ENCODE measurements around the gene SMYD3. TPM values are rescaled to one million over a fixed set of nuclear protein-coding genes. Genes with fewer than 3 reads are reported as not detected.
"Not testable (repeated sequence)": the region's sequence is repeated elsewhere in the genome, so short reads cannot be mapped to it uniquely, and the experiment has no call there.

SMYD3 gene
- total RNA-seq, 2 experiments from 2014 or later = 22.6 to 27.0 TPM

DNA sequence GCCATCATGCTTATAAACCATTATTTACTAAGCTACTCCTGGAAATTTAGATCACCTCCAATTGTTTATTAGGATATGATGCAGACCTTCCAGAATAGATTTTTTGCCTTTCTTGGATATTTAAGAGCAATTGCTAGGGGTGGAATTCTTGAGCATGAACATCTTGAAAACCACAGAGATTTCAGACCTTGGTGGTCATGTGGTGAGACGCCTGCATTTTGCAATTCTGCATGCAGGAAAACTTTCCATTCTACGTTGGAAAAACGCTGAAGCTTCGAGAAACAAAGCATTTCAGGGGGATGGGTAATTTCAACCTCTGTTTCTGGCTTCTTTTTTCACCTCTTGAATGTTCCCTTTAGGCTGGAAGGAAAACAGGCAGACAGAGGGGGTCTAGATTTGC, 756.0 kb downstream of the SMYD3 start:
- POLR2A ChIA-PET = no interaction called here
- ATAC-seq (ENCODE audit: low read depth) = no peak
- Mint-ChIP-seq H3K4me3 (no peak overlapping the region), H3K4me1 (no peaks in the 10 kb centered on the region), H3K27me3 (no peaks in the 10 kb centered on the region), H3K9me3 (peaks cover 8% of the 10 kb centered on the region), H3K27ac (no peak overlapping the region), H3K36me3 (peaks cover 10% of the 10 kb centered on the region)
- no peak for DNase-seq

DNA sequence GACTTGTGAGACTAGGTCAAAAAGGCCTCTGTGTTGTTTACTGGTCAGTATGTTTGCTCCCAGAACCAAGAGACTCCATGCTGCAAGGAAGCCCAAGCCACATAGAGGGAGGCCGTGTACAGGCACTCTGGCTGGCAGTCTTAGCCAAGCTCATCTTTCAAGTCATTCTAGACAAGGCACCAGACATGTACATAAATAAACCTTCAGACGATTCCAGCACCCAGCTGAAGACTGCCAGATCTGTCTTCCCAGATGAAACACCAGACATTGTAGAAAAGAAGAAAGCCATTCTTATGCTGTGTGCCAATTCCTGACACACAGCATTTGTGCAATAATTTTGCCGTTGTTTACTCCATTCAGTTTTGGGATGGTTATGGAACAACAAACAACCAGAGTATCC, 756.8 kb downstream of the SMYD3 start:
- H3K4me1 Mint-ChIP-seq = no peaks in the 10 kb centered on the region
- no peak for ATAC-seq (ENCODE audit: low read depth)
- H3K4me3 Mint-ChIP-seq = no peak overlapping the region
- H3K9me3 Mint-ChIP-seq = peaks cover 11% of the 10 kb centered on the region
- H3K27ac Mint-ChIP-seq = no peak overlapping the region
- no peaks in the 10 kb centered on the region for H3K27me3 Mint-ChIP-seq
- DNase-seq = no peak
- POLR2A ChIA-PET = no interaction called here
- peaks cover 10% of the 10 kb centered on the region for H3K36me3 Mint-ChIP-seq

DNA sequence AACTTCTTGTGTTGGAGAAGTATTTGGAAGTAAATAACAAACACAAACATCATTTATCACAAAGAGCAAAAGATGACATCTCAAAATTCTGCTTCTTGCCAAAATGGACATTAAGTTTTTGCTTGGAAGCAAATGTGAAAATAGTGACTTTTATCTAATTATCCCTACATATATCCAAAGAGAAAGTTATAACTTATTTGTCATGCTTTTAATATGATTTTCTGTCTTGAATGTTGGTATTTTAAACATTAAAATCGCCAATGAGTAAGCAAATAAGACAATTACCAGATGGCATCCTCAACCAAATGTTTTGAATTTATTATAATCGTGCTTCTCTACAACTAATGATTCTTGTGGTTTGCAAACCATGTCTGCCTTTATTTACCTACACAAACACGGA, 758.0 kb downstream of the SMYD3 start:
- H3K27ac Mint-ChIP-seq = no peak overlapping the region
- peaks cover 12% of the 10 kb centered on the region for H3K36me3 Mint-ChIP-seq
- no peaks in the 10 kb centered on the region for H3K4me1 Mint-ChIP-seq
- ATAC-seq (ENCODE audit: low read depth) (no peak), DNase-seq (no peak)
- H3K9me3 Mint-ChIP-seq = peaks cover 14% of the 10 kb centered on the region
- H3K4me3 Mint-ChIP-seq = no peak overlapping the region
- no peaks in the 10 kb centered on the region for H3K27me3 Mint-ChIP-seq
- POLR2A ChIA-PET = no interaction called here

DNA sequence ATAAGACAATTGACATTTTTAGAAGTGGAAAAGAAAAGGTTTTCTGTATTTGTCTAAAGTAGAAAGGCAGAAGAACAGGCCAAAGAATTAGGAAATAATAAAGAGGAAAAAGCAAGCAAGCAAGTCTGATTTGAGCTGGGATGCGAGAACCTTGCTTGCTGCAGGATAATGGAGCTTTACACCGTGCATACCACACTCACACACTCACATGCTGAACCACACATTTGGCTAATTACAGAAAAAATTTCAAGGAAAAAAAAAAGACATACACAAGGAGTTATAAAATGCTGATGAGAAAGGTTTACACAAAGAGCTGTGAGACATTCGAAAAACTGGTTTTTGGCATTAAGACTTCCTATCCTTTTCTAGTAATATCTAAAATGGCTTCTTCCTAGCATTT, 758.4 kb downstream of the SMYD3 start:
- DNase-seq = no peak
- POLR2A ChIA-PET = no interaction called here
- H3K9me3 Mint-ChIP-seq = peaks cover 14% of the 10 kb centered on the region

DNA sequence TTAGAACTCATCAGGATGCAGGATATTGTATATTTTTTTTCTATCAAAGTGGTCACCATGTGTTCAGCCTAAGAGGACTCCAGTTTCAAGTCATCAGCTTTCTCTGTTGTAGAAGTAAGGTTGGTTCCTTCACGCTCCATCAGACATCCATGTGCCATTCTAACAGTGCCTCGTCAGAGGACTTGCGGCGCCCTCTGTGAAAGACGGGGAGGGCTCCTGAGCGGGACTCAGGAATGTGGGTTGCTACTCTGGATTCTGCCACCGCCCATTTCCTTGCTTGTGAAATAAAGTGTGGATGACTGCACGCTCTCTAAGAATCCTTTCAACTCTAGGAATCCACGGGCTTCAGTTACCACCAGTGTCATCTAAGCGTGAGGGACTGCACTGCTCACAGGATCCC, 758.8 kb downstream of the SMYD3 start:
- DNase-seq (no peak), ATAC-seq (ENCODE audit: low read depth) (no peak)
- H3K4me3 Mint-ChIP-seq = no peak overlapping the region
- no peaks in the 10 kb centered on the region for H3K27me3 Mint-ChIP-seq
- peaks cover 14% of the 10 kb centered on the region for H3K9me3 Mint-ChIP-seq
- POLR2A ChIA-PET = no interaction called here
- H3K4me1 Mint-ChIP-seq = no peaks in the 10 kb centered on the region
- no peak overlapping the region for H3K27ac Mint-ChIP-seq
- H3K36me3 Mint-ChIP-seq = peaks cover 12% of the 10 kb centered on the region

More for the DNA sequence above, 758.4 kb downstream of the SMYD3 start:
- Mint-ChIP-seq H3K4me1 (no peaks in the 10 kb centered on the region), H3K27me3 (no peaks in the 10 kb centered on the region), H3K4me3 (no peak overlapping the region), H3K27ac (no peak overlapping the region), H3K36me3 (peaks cover 12% of the 10 kb centered on the region)
- ATAC-seq (ENCODE audit: low read depth) = no peak

DNA sequence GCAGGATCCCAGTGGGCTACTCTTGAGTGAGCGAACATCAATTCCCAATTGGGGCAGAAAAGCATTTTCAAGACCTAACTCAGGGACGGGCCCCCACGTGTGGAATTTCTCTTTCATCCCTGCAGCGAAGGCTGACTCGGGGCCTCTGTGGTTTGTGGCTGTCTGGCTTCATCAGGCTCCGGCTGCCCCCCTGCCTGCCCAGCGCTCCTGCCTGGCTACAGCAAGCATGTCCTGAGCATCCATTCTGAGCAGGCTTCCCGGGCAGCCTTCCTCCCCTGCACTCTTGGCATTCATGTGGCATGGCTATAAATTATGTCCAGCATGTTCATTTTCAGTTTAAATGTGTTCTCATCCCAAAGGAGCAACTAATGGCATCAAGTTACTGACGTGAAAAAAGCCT, 764.2 kb downstream of the SMYD3 start:
- no peaks in the 10 kb centered on the region for H3K4me1 Mint-ChIP-seq
- H3K27me3 Mint-ChIP-seq = no peaks in the 10 kb centered on the region
- peaks cover 10% of the 10 kb centered on the region for H3K9me3 Mint-ChIP-seq
- H3K27ac Mint-ChIP-seq = no peak overlapping the region
- POLR2A ChIA-PET = no interaction called here
- DNase-seq (no peak), ATAC-seq (ENCODE audit: low read depth) (no peak)
- peaks cover 6% of the 10 kb centered on the region for H3K36me3 Mint-ChIP-seq
- no peak overlapping the region for H3K4me3 Mint-ChIP-seq

DNA sequence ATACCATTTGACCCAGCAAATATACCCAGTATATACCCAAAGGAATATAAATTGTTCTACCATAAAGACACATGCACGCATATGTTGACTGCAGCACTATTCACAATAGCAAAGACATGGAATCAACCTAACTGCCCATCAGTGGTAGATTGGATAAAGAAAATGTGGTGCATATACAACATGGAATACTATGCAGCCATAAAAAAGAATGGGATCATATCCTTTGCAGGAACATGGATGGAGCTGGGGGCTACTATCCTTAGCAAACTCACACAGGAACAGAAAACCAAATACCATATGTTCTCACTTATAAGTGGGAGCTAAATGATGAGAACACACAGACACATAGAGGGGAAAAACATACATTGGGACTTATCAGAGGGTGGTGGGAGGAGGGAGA, 766.7 kb downstream of the SMYD3 start:
- H3K4me3 Mint-ChIP-seq; H3K36me3 Mint-ChIP-seq; H3K27ac Mint-ChIP-seq; DNase-seq; H3K27me3 Mint-ChIP-seq; ATAC-seq (ENCODE audit: low read depth); H3K4me1 Mint-ChIP-seq; POLR2A ChIA-PET; H3K9me3 Mint-ChIP-seq: not testable (repeated sequence)

DNA sequence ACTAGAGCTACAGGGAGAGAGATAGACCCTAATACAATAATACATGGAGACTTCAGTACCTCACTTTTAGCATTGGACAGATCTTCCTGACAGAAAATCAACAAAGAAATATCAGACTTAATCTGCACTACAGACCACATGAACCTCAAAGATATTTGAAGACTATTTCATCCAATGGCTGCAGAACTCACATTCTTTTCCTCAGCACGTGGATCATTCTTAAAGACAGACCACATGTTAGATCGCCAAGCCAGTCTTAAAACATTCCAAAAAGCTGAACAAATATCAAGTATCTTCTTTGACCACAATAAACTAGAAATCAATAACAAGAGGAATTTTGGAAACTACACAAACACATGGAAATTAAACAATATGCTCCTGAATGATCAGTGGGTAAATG, 776.3 kb downstream of the SMYD3 start:
- Mint-ChIP-seq H3K27me3 (peaks cover 3% of the 10 kb centered on the region), H3K9me3 (peaks cover 28% of the 10 kb centered on the region), H3K36me3 (peaks cover under 1% of the 10 kb centered on the region), H3K4me1 (no peaks in the 10 kb centered on the region), H3K27ac (no peak overlapping the region), H3K4me3 (no peak overlapping the region)
- DNase-seq = no peak
- no peak for ATAC-seq (ENCODE audit: low read depth)
- POLR2A ChIA-PET = no interaction called here

DNA sequence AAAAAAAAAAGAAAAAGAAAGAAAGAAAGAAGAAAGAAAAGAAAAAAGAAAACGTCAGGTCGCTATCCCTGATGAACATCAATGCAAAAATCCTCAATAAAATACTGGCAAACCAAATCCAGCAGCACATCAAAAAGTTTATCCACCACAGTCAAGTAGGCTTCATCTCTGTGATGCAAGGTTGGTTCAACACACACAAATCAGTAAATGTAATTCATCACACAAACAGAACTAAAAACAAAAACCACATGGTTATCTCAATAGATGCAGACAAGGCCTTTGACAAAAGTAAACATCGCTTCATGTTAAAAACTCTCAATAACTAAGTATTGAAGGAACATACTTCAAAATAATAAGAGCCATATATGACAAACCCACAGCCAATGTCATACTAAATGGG, 779.0 kb downstream of the SMYD3 start:
- H3K9me3 Mint-ChIP-seq = peaks cover 33% of the 10 kb centered on the region
- H3K27me3 Mint-ChIP-seq; ATAC-seq (ENCODE audit: low read depth); H3K4me3 Mint-ChIP-seq; H3K36me3 Mint-ChIP-seq; DNase-seq; H3K4me1 Mint-ChIP-seq; H3K27ac Mint-ChIP-seq; POLR2A ChIA-PET: not testable (repeated sequence)

DNA sequence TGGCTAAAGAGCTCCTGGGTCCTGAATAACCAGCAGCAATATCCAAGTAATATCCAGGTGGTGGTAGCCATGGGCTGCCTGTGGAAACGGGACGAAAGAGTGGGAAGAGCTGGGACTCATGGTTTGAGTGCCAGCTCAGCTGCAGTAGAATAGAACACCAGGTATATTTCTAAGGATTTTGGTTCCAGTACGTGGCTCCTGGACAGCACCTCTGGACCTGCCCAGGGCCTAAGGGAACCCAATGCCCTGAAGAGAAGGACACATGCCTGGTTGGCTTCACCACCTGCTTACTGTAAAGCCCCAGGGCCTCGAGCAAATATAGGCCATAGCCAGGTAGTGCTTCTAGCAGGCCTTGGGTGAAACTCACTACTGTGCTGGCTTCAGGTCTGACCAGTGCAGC, 785.6 kb downstream of the SMYD3 start:
- POLR2A ChIA-PET = no interaction called here

DNA sequence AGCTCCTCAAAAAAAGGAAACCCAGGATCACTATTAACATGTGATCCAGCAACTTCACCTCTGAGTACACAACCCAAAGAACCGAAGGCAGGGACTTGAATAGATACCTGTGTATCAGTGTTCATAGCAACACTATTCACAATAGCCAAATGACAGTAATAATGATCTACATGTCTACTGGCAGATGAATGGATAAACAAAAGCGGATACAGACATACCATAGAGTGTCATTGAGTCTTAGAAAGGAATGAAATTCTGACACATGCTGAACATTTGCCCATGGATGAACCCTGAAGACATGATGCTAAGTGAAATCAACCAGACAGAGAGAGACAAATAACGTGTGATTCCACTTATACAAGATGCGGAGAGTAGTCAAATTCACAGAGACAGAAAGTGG, 788.1 kb downstream of the SMYD3 start:
- peaks cover 6% of the 10 kb centered on the region for H3K9me3 Mint-ChIP-seq
- H3K36me3 Mint-ChIP-seq = no peaks in the 10 kb centered on the region
- no peak overlapping the region for H3K4me3 Mint-ChIP-seq
- no peaks in the 10 kb centered on the region for H3K27me3 Mint-ChIP-seq
- POLR2A ChIA-PET = no interaction called here
- H3K4me1 Mint-ChIP-seq = no peaks in the 10 kb centered on the region
- H3K27ac Mint-ChIP-seq = no peak overlapping the region
- DNase-seq (no peak), ATAC-seq (ENCODE audit: low read depth) (no peak)

More for the DNA sequence above, 785.6 kb downstream of the SMYD3 start:
- H3K27me3 Mint-ChIP-seq = no peaks in the 10 kb centered on the region
- no peak overlapping the region for H3K4me3 Mint-ChIP-seq
- peaks cover 13% of the 10 kb centered on the region for H3K9me3 Mint-ChIP-seq
- DNase-seq (no peak), ATAC-seq (ENCODE audit: low read depth) (no peak)
- H3K4me1 Mint-ChIP-seq = no peaks in the 10 kb centered on the region
- peaks cover 1% of the 10 kb centered on the region for H3K36me3 Mint-ChIP-seq
- H3K27ac Mint-ChIP-seq = no peak overlapping the region

DNA sequence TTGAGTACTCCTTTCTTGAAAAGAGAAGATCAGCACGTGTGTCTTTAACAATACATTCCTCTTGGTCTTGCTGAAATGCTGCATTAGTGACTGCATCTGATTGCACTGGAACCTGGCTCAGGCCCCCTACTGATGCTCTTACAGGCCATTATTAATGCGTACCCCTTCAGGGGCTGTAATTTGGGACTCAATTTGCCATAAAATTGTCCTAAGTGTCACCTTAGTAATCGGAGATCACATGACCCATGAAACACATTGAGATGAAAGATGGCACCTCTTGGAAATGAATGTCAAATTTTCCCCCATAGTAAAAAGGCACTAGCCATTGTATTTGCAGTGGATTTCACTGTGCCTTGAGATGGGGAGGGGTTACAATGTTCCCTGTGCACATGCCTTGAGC, 789.0 kb downstream of the SMYD3 start:
- DNase-seq (no peak), ATAC-seq (ENCODE audit: low read depth) (no peak)
- Mint-ChIP-seq H3K27ac (no peak overlapping the region), H3K4me1 (no peaks in the 10 kb centered on the region), H3K27me3 (no peaks in the 10 kb centered on the region), H3K9me3 (peaks cover 4% of the 10 kb centered on the region), H3K36me3 (no peaks in the 10 kb centered on the region), H3K4me3 (no peak overlapping the region)
- POLR2A ChIA-PET = no interaction called here

DNA sequence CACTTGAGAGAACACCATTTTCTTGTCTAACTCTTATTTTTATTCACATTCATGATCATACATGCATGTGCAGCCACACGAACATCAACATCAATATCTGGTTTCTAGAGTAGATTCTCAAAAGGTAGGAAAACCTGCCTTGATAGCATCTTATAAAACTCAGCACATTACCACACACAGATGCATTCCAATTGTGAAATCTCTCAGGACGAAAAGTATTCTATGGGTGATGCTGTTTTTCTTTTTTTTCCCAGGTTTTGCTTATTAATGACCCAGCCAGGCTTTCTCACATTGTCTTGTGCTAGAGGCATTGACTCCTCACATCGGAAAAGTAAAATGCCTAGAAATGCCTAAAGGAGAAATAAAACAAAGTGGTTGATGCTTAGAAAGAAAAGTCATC, 789.5 kb downstream of the SMYD3 start:
- POLR2A ChIA-PET = no interaction called here
- H3K9me3 Mint-ChIP-seq = peaks cover 4% of the 10 kb centered on the region
- DNase-seq = no peak
- no peaks in the 10 kb centered on the region for H3K36me3 Mint-ChIP-seq
- no peak overlapping the region for H3K27ac Mint-ChIP-seq
- H3K4me3 Mint-ChIP-seq = no peak overlapping the region
- no peaks in the 10 kb centered on the region for H3K27me3 Mint-ChIP-seq
- no peaks in the 10 kb centered on the region for H3K4me1 Mint-ChIP-seq
- ATAC-seq (ENCODE audit: low read depth) = no peak

DNA sequence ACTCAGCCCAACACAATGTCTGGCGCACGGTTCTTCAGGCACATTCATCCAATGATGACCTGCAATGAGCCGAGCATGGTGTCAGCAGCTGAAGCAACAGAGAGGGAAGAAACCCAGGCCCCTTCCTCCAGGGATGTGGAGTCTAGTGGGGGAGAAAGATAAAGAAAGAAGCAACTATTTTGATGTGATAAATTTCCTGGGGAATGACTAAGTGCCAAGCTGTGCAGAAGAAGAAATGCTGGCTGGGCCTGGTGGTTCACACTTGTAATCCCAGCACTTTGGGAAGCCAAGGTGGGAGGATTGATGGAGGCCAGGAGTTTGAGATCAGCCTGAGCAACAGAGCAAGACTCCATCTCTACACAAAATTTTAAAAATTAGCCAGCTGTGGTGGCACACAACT, 790.5 kb downstream of the SMYD3 start:
- peaks cover 4% of the 10 kb centered on the region for H3K9me3 Mint-ChIP-seq
- no peak for ATAC-seq (ENCODE audit: low read depth)
- no peak overlapping the region for H3K4me3 Mint-ChIP-seq
- no peak for DNase-seq
- POLR2A ChIA-PET = no interaction called here
- H3K4me1 Mint-ChIP-seq = no peaks in the 10 kb centered on the region
- no peak overlapping the region for H3K27ac Mint-ChIP-seq
- no peaks in the 10 kb centered on the region for H3K36me3 Mint-ChIP-seq
- no peaks in the 10 kb centered on the region for H3K27me3 Mint-ChIP-seq

DNA sequence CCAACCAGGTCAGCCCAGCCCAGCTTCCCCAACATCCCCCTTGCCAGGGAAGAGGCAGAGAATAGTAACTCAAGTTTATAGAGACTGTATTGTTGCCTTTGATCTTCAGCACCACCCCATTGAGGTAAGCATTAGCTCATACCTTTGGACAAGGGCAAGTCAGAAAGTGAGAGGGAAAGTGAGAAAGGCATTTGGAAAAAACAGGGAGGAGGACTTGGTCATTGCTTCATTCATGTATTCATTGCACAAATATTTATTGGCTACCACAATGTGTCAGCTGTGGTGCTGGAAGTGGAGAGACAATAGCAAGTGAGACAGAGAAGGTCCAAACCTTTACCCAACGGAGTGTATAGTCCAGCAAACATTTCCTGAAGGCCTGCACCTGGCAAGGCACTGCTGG, 791.1 kb downstream of the SMYD3 start:
- no peaks in the 10 kb centered on the region for H3K4me1 Mint-ChIP-seq

More for the DNA sequence above, 791.1 kb downstream of the SMYD3 start:
- H3K27ac Mint-ChIP-seq = no peak overlapping the region
- POLR2A ChIA-PET = no interaction called here
- H3K4me3 Mint-ChIP-seq = no peak overlapping the region
- no peaks in the 10 kb centered on the region for H3K36me3 Mint-ChIP-seq
- DNase-seq (no peak), ATAC-seq (ENCODE audit: low read depth) (no peak)
- H3K9me3 Mint-ChIP-seq = peaks cover 4% of the 10 kb centered on the region
- H3K27me3 Mint-ChIP-seq = no peaks in the 10 kb centered on the region

Data from activated naive CD8-positive, alpha-beta T cell treated with anti-CD3 and anti-CD28 coated beads, Interleukin-2, amount 10 ng/mL, durations not matched to agents 7 days and 5 days (primary cell).